ENCODE data around the gene SLC23A1.

The SLC23A1 gene

GRCh38 chr5:139419226-139420192 is 36.4 kb upstream of the SLC23A1 start:
- no peak for TF ChIP-seq CTCF (IDR thresholded peaks at IDR 0.05; ENCODE audit: low read depth, low read length, missing control alignments)
- H3K4me3 ChIP-seq (ENCODE audit: low read depth, low read length), result no peak overlapping the region
- DNase-seq (ENCODE audit: low read depth), result no peak

- DNase-seq (ENCODE audit: low read depth), result no peak
- H3K4me3 ChIP-seq (ENCODE audit: low read depth, low read length), result no peak overlapping the region
- no peak for TF ChIP-seq CTCF (IDR thresholded peaks at IDR 0.05; ENCODE audit: low read depth, low read length, missing control alignments)
Measured at GRCh38 chr5:139418793-139419192, 35.7 kb upstream of the SLC23A1 start.

DNA sequence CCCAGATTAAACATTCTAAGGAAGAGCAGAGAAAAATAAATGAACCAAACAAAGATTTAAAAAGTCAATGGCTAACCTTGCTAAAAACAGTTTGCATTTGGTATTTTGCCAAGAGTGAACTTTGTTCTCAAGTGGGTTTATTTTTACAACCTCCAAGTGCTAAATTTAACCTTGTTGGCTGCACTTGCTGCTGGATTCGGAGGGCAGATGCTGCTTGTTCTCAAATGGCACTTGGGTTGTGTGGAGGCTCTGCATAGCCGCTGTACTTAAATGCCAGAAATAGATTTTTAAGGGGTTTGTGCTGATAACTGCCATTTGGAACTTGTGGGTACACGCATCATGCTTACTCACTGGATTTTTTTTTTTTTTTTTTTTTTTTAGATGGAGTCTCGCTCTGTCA is 34.1 kb upstream of the SLC23A1 start:
- no peak for TF ChIP-seq CTCF (IDR thresholded peaks at IDR 0.05; ENCODE audit: low read depth, low read length, missing control alignments)
- DNase-seq (ENCODE audit: low read depth), result no peak
- H3K4me3 ChIP-seq (ENCODE audit: low read depth, low read length), result no peak overlapping the region

DNA sequence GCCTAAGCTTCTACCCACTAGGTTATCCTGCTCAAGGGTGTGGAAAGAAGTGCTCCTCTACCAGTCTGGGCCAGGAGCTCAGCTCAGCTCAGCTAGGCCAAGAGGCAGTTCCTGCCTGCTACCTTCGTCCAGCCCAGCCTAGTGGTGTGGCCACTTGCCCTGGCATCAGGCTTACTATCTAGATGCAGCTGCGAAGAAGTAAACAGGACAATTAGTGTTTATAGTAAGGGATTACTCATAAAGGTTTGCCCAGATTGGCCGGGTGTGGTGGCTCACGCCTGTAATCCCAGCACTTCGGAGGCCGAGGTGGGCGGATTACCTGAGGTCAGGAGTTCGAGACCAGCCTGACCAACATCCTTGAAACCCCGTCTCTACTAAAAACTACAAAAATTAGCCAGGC is 33.6 kb upstream of the SLC23A1 start:
- no peak overlapping the region for H3K4me3 ChIP-seq (ENCODE audit: low read depth, low read length)
- no peak for DNase-seq (ENCODE audit: low read depth)
- no peak for TF ChIP-seq CTCF (IDR thresholded peaks at IDR 0.05; ENCODE audit: low read depth, low read length, missing control alignments)

- DNase-seq (ENCODE audit: low read depth), result no peak
- no peak for TF ChIP-seq CTCF (IDR thresholded peaks at IDR 0.05; ENCODE audit: low read depth, low read length, missing control alignments)
- H3K4me3 ChIP-seq (ENCODE audit: low read depth, low read length), result no peak overlapping the region
Measured at GRCh38 chr5:139415869-139416268, 32.8 kb upstream of the SLC23A1 start.

DNA sequence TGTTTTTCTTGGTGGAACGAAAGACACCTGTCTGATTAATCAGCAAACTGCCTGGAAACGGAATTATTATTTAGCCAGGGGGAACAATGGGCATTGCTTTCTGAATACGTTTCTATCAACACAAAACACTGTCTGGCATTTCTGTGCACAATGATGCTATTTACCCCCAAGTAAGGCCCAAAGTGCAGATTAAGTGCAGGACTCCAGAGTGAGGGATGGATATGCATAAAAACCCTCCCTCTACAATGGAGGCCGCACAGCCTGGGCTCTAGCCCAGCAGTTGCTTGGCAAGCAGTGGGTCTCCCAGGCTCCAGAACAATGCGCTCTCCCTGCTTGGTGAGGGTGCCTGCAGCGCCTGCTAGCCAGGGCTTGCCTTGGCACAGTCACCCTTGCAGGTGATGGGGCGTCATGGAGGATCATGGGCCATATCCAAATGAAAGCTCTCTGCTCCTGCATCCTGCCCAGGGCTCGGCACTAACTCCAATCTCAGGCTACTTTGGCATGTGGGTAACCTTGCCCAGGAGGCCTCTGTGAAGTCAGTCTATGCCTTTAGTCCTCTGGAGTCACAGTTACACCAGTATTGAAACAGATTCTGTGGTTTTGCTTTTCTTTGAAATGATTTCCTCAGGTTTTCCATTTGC is 32.2 kb upstream of the SLC23A1 start:
- no peak for TF ChIP-seq CTCF (IDR thresholded peaks at IDR 0.05; ENCODE audit: low read depth, low read length, missing control alignments)
- DNase-seq (ENCODE audit: low read depth), result no peak
- H3K4me3 ChIP-seq (ENCODE audit: low read depth, low read length), result no peak overlapping the region

All from GM12864 (cell line).